Measurements from ENCODE around the gene GALNT7.

The GALNT7 gene

DNA sequence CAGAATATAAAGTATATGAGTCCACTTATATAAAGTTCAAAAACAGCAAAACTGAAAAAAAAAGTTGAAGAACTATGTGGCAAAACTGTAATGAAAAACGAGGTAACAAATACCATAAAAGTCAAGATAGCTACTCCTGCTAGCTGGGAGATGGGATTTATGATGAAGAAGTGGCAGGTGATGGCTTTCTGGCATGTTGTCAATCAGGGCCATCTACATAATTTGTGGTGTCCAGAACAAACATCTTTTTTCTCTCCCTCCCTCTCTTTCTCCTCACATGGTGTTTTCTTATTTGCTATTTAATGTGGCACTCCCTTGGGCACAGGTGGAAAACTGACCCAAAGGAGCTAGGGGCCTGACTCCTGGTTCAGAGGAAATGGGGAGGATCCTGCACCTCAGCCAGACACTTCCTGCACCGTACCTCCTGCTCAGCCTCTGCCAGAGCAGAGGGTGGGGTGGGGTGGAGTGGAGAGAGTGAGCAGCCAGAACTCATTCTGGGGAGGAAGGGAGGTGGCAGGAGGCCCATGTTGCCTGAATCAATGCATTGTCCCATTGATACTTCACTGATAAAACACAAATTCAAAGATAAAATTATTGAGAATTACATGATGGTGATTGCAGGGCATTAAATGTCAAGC, 196.9 kb downstream of the GALNT7 start:
- DNase-seq, result no peak

GRCh38 chr4:173367285-173367684, 198.7 kb downstream of the GALNT7 start:
- no peak for DNase-seq

GRCh38 chr4:173367946-173368345, 199.3 kb downstream of the GALNT7 start:
- no peak for DNase-seq

DNA sequence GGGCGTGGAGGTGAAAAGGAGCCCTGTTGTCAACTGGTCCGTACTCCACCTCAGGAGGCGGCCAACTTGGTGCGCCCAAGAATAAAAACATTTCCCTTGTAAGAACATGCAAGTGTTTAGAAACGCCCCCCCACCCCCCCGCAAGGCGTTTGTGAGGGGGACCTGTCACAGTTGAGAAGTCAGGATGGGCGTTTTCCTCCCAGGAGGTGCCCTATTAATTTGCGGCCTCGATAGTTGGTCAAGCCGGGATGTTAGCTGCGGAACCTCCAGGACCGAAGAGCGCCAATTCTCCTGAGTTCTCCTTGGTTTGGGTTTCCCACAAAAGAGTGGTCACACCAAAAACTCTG, 201.5 kb downstream of the GALNT7 start:
- DNase-seq, result no peak

- DNase-seq, result peak; percentile 85
These were observed 202.1 kb downstream of the GALNT7 start, which contains the start of gene SAP30 for GRCh38 chr4:173370477-173371291. TSS of gene SAP30 (plus strand) at chr4:173370954. CDS start at chr4:173371183, 229 bp downstream.

DNA sequence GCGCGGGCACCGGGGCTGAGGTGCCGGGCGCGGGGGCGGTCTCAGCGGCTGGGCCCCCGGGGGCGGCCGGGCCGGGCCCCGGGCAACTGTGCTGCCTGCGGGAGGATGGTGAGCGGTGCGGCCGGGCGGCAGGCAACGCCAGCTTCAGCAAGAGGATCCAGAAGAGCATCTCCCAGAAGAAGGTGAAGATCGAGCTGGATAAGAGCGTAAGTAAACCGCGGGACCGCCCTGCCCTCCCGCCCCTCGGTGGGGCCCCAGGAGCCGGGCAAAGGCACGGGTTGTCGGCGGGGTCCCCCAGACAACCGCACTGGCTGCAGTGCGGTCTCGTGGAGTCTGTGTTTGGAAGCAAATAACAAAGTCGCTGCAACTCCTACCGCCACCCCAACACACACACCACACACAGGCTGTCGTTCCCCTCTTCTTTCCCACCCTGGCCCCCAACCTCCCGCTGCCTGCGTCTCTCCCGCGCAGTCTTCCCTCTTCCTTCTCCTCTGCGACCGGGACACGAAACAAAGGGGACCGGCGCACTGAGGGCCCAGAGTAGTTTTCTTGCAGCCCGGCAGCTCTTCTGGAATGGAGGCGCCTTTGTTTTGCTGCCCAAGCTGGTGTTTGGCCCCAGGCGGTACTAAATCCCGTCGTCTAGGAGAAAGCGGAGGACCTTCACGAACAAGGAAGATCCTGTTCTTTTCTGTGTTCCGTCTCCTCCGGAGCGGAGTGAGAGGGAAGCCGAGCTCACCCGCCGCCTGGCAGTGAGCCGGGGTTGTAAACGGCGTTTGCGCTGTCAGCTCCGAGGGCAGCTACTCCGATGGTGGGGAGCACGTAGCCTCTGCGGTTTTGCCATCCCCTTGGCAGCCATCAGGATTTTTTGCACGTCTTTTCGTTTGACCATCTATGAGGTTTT, 202.9 kb downstream of the GALNT7 start:
- no peak for DNase-seq
